ENCODE results near the gene BEST1.
"Not testable (repeated sequence)": the region's sequence is repeated elsewhere in the genome, so short reads cannot be mapped to it uniquely, and the experiment has no call there.

Gene BEST1

GRCh38 chr11:61999141-61999975, 49.2 kb downstream of the BEST1 start:
- intact Hi-C loops (cut with DNase I) = no loop called here
- peak in 1 of 42 donors; percentile 18 for DNase-seq

GRCh38 chr11:62000539-62001446, 50.6 kb downstream of the BEST1 start:
- DNase-seq = peak in 1 of 42 donors; percentile 6
- intact Hi-C loops (cut with DNase I) = no loop called here

- peak in 1 of 42 donors; percentile 5 for DNase-seq
- intact Hi-C loops (cut with DNase I) = no loop called here
Measured at GRCh38 chr11:62001450-62002191, 51.5 kb downstream of the BEST1 start.

DNA sequence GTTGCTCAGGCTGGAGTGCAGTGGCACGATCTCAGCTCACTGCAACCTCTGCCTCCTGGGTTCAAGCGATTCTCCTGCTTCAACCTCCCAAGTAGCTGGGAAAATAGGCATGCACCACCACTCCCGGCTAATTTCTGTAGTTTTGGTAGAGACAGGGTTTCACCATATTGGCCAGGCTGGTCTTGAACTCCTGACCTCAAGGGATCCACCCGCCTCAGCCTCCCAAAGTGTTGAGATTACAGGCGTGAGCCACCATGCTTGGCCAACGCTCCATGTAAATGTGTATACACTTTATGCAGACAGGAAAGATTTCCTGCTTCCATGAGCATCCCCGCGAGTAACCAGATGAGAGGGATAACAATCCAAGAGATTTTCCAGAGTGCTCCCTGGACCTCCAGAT, 52.1 kb downstream of the BEST1 start:
- intact Hi-C loops (cut with DNase I) = not testable (repeated sequence)
- peak in 1 of 42 donors; percentile 5 for DNase-seq

- DNase-seq = peak in 25 of 42 donors; percentile 11 to 66 (median 33)
- intact Hi-C loops (cut with DNase I) = no loop called here
Measured at GRCh38 chr11:62004473-62004872, 54.3 kb downstream of the BEST1 start.

- intact Hi-C loops (cut with DNase I) = loop anchor here (5.0 kb wide), 1 partner anchor 36 kb away; no protein-coding TSS in a partner anchor
- no peak for DNase-seq
Measured at GRCh38 chr11:62008193-62008592, 58.0 kb downstream of the BEST1 start.

DNA sequence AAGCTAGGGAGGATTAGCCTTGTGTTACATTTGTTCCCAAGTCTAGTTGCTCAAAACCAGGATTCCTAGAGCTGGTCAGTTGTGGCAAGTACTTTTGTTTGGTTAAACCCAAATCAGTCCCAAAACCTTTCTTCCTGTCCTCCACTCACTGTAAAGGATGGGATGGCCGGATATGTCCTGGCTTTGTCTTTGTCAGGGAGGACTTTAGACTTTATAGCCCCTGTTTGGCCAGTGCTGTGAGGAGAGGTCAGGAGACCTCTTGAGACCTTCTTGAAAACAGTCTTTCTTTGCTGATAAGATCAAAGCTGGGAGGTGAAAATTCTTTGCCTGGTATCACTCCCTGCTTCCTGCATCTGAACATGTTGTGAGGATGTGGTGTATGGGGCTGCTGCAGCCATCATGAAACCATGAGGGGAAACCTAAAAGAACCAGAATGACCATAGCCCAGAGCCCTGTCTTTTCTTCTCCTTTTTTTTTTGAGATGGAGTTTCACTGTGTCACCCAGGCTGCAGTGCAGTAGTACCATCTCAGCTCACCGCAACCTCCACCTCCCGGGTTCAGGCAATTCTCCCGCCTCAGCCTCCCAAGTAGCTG, 60.9 kb downstream of the BEST1 start:
- intact Hi-C loops (cut with DNase I) = no loop called here
- DNase-seq = no peak

GRCh38 chr11:62011881-62012280, 61.7 kb downstream of the BEST1 start:
- intact Hi-C loops (cut with DNase I) = no loop called here
- no peak for DNase-seq

GRCh38 chr11:62012451-62012831, 62.3 kb downstream of the BEST1 start:
- no peak for DNase-seq
- intact Hi-C loops (cut with DNase I) = no loop called here

DNA sequence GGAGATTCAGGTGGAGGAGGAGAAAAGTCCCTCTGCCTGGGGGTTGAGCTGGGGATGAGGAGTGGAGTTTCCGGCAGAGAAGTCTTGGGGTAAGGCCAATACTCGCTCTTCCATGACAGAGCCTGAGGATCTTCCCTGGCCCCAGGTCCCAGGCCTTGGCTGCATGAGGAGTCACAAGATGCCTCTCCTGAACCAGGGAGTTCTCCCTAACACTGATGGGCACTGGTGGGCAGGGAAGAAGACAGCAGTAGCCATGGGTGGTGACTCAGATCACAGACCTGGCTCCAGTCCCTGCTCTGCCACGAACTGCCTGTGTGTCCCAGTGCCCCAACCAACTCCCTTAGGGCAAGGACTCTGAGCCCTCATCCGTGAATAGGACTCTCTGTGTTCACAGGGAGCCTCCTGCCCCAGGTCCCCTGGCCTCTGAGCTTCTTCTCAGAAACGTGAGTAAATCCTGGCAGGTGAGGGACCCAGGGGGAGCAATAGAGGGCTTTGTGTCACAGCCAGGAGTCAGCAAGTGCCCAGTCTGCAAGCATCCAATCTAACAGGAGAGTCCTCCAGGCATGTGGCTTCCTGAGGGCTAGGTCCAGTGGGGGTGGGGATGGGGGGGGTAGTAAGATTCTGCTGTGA, 62.8 kb downstream of the BEST1 start:
- intact Hi-C loops (cut with DNase I) = no loop called here
- peak in 1 of 42 donors; percentile 27 for DNase-seq
